Large intestine (tissue), 3 donors: Measurements from ENCODE around the gene GINS2. TPM values are rescaled to one million over a fixed set of nuclear protein-coding genes. Genes with fewer than 3 reads are reported as not detected.
A peak's percentile ranks its signal among the peaks of the same experiment; 100 is the strongest.

Experiments used
- DNase-seq, 2 donors: peaks; one replicate each; pipeline versions ENCODE4 v3.0.0 to v3.0.0-alpha.2; 2013
- H3K27ac ChIP-seq: one replicate; pipeline ENCODE4 v1.5.1; 2013; ENCODE audit warnings: low read length
- H3K27me3 ChIP-seq: 2 replicates; pipeline ENCODE4 v1.6.1; 2013; ENCODE audit warnings: low read length; ENCODE audit not compliant: control insufficient read depth, insufficient read depth
- H3K36me3 ChIP-seq: 2 replicates; pipeline ENCODE4 v1.6.1; 2013; ENCODE audit warnings: low read length; ENCODE audit not compliant: control insufficient read depth, insufficient read depth
- H3K4me1 ChIP-seq: one replicate; pipeline ENCODE4 v1.6.1; 2013; ENCODE audit warnings: low read length; ENCODE audit not compliant: control insufficient read depth, insufficient read depth
- H3K4me3 ChIP-seq: one replicate; pipeline ENCODE4 v1.5.1; 2013; ENCODE audit warnings: low read length
- H3K9me3 ChIP-seq: one replicate; pipeline ENCODE4 v1.6.1; 2013; ENCODE audit warnings: mild to moderate bottlenecking, low read depth, low read length, moderate library complexity; ENCODE audit not compliant: control insufficient read depth
- WGBS: methylation state at CpG from one replicate; pipeline ENCODE4 v1.1.5; 2013; ENCODE audit warnings: low lambda C conversion rate; ENCODE audit not compliant: insufficient coverage; 5-methylcytosine and 5-hydroxymethylcytosine counted together
- polyA plus RNA-seq: library from polyadenylated mRNA; unstranded; fragments of 120-200 nt; gene quantifications from one replicate; pipeline ENCODE4 v1.2.1, GENCODE V29; 2013

Gene GINS2
- polyA plus RNA-seq, 1 donor, result 10.2 TPM

GRCh38 chr16:85662976-85663830, 25.6 kb downstream of the GINS2 start:
- no peak overlapping the region for H3K4me3 ChIP-seq
- WGBS, result no CpG with 5 or more reads among the region's 38 CpGs
- no peak for DNase-seq
- peaks cover 2% of the 10 kb centered on the region for H3K4me1 ChIP-seq
- H3K36me3 ChIP-seq, result peaks cover 93% of the 10 kb centered on the region
- no peaks in the 10 kb centered on the region for H3K9me3 ChIP-seq
- no peaks in the 10 kb centered on the region for H3K27me3 ChIP-seq
- no peak overlapping the region for H3K27ac ChIP-seq

GRCh38 chr16:85662482-85662812, 26.3 kb downstream of the GINS2 start:
- H3K27ac ChIP-seq, result no peak overlapping the region
- no peaks in the 10 kb centered on the region for H3K27me3 ChIP-seq
- H3K9me3 ChIP-seq, result no peaks in the 10 kb centered on the region
- H3K36me3 ChIP-seq, result peaks cover 93% of the 10 kb centered on the region
- no peak overlapping the region for H3K4me3 ChIP-seq
- no CpG with 5 or more reads among the region's 3 CpGs for WGBS
- DNase-seq, result no peak
- peaks cover 2% of the 10 kb centered on the region for H3K4me1 ChIP-seq

GRCh38 chr16:85661740-85662481, 26.8 kb downstream of the GINS2 start:
- 80% methylated on average over 1 of the region's 26 CpGs for WGBS
- Histone ChIP-seq H3K9me3 (no peaks in the 10 kb centered on the region), H3K4me3 (no peak overlapping the region), H3K4me1 (peaks cover 2% of the 10 kb centered on the region), H3K27ac (no peak overlapping the region), H3K27me3 (no peaks in the 10 kb centered on the region), H3K36me3 (peaks cover 93% of the 10 kb centered on the region)
- no peak for DNase-seq

- H3K9me3 ChIP-seq, result no peaks in the 10 kb centered on the region
- no peak for DNase-seq
- peaks cover 2% of the 10 kb centered on the region for H3K4me1 ChIP-seq
- H3K36me3 ChIP-seq, result peaks cover 93% of the 10 kb centered on the region
- H3K27ac ChIP-seq, result no peak overlapping the region
- H3K27me3 ChIP-seq, result no peaks in the 10 kb centered on the region
- H3K4me3 ChIP-seq, result no peak overlapping the region
- WGBS, result no CpG with 5 or more reads among the region's 42 CpGs
Measured at GRCh38 chr16:85660843-85661739, 27.7 kb downstream of the GINS2 start.

- Histone ChIP-seq H3K27ac (no peak overlapping the region), H3K27me3 (no peaks in the 10 kb centered on the region), H3K4me1 (peaks cover 2% of the 10 kb centered on the region), H3K9me3 (no peaks in the 10 kb centered on the region), H3K36me3 (peaks cover 93% of the 10 kb centered on the region), H3K4me3 (no peak overlapping the region)
- WGBS, result no CpG with 5 or more reads among the region's 12 CpGs
- peak in 1 of 2 donors; percentile 43 for DNase-seq
Measured at GRCh38 chr16:85659805-85660511, 28.8 kb downstream of the GINS2 start.

GRCh38 chr16:85659336-85659735, 29.4 kb downstream of the GINS2 start:
- Histone ChIP-seq H3K36me3 (peaks cover 93% of the 10 kb centered on the region), H3K9me3 (no peaks in the 10 kb centered on the region), H3K4me1 (peaks cover 2% of the 10 kb centered on the region), H3K27ac (no peak overlapping the region), H3K4me3 (no peak overlapping the region), H3K27me3 (no peaks in the 10 kb centered on the region)
- no peak for DNase-seq
- no CpG with 5 or more reads among the region's 8 CpGs for WGBS

GRCh38 chr16:85658504-85659326, 30.0 kb downstream of the GINS2 start:
- peaks cover 2% of the 10 kb centered on the region for H3K4me1 ChIP-seq
- no peaks in the 10 kb centered on the region for H3K27me3 ChIP-seq
- no CpG with 5 or more reads among the region's 18 CpGs for WGBS
- H3K36me3 ChIP-seq, result peaks cover 93% of the 10 kb centered on the region
- H3K4me3 ChIP-seq, result no peak overlapping the region
- H3K27ac ChIP-seq, result no peak overlapping the region
- DNase-seq, result no peak
- H3K9me3 ChIP-seq, result no peaks in the 10 kb centered on the region

GRCh38 chr16:85657996-85658395, 30.8 kb downstream of the GINS2 start:
- H3K27ac ChIP-seq, result no peak overlapping the region
- no peak for DNase-seq

GRCh38 chr16:85657267-85657650, 31.5 kb downstream of the GINS2 start:
- Histone ChIP-seq H3K9me3 (no peaks in the 10 kb centered on the region), H3K4me3 (no peak overlapping the region), H3K4me1 (peaks cover 5% of the 10 kb centered on the region), H3K27ac (no peak overlapping the region), H3K36me3 (peaks cover 85% of the 10 kb centered on the region), H3K27me3 (no peaks in the 10 kb centered on the region)
- no peak for DNase-seq
- no CpG with 5 or more reads among the region's 21 CpGs for WGBS

More at GRCh38 chr16:85657996-85658395, 30.8 kb downstream of the GINS2 start:
- H3K27me3 ChIP-seq, result no peaks in the 10 kb centered on the region
- peaks cover 90% of the 10 kb centered on the region for H3K36me3 ChIP-seq
- WGBS, result no CpG with 5 or more reads among the region's 3 CpGs
- no peaks in the 10 kb centered on the region for H3K9me3 ChIP-seq
- H3K4me1 ChIP-seq, result peaks cover 2% of the 10 kb centered on the region
- no peak overlapping the region for H3K4me3 ChIP-seq
